C4-2B (cell line): ENCODE data around the gene OR5B2.

Experiments used
- CTCF ChIP-seq: fragments of 450-650 bp; conservative IDR thresholded peaks from 2 replicates; pipeline ENCODE4 v1.5.1; 2017; ENCODE audit warnings: mild to moderate bottlenecking
- ZFX ChIP-seq: fragments of 450-650 bp; IDR thresholded peaks from 2 replicates; pipeline ENCODE4 v1.6.1; 2017

- TF ChIP-seq CTCF (no peak), ZFX (no peak)
Observed at GRCh38 chr11:58391879-58392278, 36.0 kb downstream of the OR5B2 start.
